ENCODE results near the gene PCMTD2.

PCMTD2 gene

GRCh38 chr20:64238851-64239387 is 16.6 kb upstream of the PCMTD2 start:
- peak; percentile 23 for DNase-seq (ENCODE audit: low spot score)

DNA sequence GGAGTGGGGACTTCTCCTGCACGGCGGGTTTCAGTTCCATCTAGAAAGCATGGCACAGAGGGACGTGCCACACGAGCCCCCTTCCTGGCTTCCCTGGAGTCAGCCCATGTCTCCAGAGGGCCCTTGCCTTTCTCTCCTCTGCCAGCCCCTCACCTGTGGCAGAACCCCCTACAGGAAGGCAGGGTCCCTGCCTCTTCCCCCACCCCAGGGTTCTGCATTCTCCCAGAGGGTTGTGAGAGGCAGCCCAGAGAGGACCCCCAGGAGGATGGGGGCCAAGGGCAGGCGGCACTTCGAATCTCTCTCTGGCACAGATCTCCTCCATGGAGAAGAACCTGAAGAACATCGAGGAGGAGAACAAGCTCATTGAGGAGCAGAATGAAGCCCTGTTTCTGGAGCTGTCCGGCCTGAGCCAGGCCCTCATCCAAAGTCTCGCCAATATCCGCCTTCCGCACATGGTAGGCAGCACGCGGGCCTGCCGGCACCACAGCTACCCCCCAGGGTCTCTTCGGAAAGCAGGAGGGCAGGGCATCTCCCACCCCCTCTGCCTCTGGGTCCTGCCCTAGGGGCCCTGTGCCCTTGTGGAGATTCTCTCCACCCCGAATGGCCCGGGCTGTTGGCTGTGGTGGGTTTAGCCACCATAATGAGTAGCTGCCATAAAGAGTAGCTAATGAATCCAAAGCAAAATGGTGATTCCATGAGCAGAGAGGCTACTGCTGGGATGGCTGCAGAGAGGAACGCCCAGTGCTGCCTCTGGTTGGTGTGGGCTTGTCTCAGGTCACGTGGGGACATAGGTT is 15.9 kb upstream of the PCMTD2 start:
- no peak for DNase-seq (ENCODE audit: low spot score)

GRCh38 chr20:64240243-64241015 is 15.1 kb upstream of the PCMTD2 start:
- no peak for DNase-seq (ENCODE audit: low spot score)

DNA sequence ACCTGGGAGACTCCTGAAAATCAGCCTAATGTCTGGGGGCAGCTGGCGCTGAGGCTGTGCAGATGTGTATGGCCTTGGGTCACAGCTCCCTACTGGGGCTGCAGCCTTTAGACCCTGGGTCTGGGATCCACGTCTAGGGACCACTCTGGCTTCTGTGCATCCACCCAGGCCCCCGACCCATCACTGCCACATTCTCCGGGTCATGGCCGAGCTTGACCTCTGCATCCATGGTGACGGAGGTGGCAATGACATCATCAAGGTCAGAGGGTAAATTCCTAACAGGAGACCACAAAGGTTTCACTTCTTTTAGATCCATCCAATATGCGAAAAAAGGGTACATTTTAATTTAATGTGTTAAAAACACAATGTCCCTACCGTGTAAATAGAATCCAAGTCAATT is 14.5 kb upstream of the PCMTD2 start:
- DNase-seq (ENCODE audit: low spot score) = no peak

- DNase-seq (ENCODE audit: low spot score) = no peak
These were observed 13.3 kb upstream of the PCMTD2 start for GRCh38 chr20:64242003-64242796.

DNA sequence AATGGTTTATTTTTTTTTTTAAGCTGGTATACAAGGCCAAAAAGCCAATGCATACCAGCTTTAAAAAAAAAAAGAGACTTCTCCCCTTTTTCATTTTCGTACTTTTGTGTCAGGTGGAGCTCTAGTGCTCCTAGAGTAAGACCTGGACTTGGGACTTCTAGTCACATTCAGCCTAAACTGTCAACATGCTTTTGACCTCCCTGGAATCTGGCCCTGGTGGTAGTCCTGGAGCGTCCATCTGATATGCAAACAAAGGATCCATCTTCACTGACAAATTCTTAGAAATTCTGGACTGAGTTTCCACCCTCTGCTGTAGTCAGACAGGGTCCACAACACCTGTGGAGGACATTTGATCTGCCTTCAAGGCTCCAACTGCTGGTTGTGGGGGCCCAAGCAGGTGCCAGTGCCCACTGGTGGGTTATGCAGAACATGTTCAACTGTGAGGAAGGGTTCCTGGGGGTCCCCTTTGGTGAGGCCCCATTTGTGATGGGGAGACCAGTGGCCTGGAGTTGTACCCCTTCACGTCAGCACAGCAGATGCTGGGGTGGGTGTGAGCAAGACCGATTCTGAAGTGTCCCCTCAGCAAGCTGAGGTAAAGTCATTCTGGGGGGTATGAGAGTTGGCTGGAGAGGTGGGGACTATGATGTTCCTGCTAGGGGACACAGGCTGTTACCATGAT is 12.6 kb upstream of the PCMTD2 start:
- no peak for DNase-seq (ENCODE audit: low spot score)

DNA sequence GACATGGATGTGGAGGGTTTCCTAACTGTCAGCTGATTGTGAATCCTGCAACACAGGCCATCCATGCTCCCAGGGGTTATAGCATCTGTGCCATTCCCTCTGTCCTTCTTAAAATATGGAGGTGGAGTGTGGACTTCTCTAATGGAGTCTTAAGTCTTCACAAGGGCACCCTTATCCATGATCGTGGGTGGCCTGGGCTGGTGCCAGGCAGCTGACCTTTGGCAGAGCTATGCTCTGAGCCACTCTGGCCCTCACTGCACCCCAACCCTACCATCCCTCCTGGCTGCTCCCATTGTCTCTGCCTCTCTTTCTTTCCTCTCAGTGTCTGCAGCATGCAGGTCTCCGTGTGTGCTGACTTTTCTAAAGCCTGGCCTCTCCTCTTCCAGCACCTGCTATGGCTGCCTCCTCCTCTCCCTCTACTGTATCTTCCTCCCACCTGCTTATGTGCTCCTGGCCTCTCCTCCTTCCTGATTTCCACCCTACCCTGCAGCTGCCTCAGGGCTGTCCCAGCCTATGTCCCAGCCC is 11.2 kb upstream of the PCMTD2 start:
- no peak for DNase-seq (ENCODE audit: low spot score)

- DNase-seq (ENCODE audit: low spot score) = no peak
These were observed 10.5 kb upstream of the PCMTD2 start for GRCh38 chr20:64244870-64245603.

- no peak for DNase-seq (ENCODE audit: low spot score)
These were observed 9.6 kb upstream of the PCMTD2 start for GRCh38 chr20:64245746-64246595.

DNA sequence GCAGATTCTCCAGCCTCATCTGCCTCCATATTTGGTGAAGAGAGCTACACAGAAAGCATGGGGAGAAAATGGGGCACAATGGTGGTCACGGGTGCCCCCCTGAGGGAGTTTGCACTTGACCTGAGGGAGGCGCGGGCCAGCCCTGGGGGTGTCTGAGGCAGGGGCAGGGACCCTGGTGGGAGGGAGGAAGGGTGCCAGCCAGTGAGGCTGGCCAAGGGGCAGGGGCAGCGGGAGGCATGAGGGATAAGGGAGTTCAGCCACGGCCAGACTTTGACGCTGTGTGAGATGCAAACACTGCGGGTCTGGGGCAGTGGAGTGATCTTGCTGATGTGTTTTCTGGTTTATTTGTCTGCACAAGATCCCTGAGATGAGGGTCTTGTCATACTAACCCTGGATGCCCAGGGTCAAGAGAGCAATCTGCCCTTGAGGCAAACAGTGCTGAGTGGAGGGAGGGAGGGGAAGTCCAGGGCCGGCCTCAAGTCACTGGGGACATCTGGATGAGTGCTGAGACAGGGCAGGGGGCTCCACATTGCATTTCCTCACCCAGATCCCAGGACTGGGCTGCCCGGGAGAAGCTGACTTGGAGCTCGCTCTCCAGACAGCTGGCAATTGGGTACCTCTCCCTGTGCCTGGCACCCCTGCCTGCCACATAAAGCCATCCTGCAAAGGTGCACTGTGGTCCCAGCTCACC is 8.8 kb upstream of the PCMTD2 start:
- no peak for DNase-seq (ENCODE audit: low spot score)

GRCh38 chr20:64247307-64247618 is 8.3 kb upstream of the PCMTD2 start:
- DNase-seq (ENCODE audit: low spot score) = no peak

- no peak for DNase-seq (ENCODE audit: low spot score)
These were observed 7.3 kb upstream of the PCMTD2 start for GRCh38 chr20:64247970-64248841.

DNA sequence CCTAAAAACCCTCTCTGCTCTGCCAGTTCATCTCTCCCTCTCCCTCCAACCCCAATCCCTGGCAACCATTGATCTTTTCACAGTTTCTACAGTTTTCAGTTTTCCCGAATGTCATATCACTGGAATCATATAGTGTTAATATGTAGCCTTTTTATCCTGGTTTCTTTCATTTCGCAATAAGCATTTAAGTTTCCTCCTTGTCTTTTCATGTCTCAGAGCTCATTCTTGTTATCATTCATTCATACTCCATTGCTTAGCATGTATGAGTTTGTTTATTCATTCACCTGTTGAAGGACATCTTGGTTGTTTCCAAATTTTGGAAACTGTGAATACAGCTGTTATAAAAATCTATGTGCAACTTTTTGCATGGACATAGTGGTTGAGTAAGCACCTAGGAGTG is 5.5 kb upstream of the PCMTD2 start:
- DNase-seq (ENCODE audit: low spot score) = no peak

GRCh38 chr20:64253000-64253383 is 2.6 kb upstream of the PCMTD2 start:
- DNase-seq (ENCODE audit: low spot score) = no peak

- no peak for DNase-seq (ENCODE audit: low spot score)
These were observed 2.1 kb upstream of the PCMTD2 start for GRCh38 chr20:64253443-64253842.

DNA sequence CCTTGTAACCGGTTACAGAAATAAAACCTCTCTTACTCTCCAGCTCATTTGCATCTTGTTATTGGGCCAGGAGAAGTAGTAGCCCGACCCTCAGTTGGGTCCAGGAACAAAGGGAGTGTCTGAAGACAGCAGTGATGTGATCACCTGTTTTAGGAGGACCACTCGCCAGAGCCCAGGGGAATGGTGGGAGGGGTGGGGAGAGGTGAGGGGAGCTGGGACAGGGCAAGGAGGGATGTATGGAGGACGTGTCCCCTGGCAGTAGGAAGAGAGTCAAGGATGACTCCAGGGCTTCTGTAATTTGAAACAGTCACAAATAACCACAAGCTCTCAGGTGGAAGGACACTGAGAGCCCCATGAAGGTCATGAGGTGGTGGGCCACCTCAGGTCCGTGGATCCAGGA is 1.4 kb upstream of the PCMTD2 start:
- DNase-seq (ENCODE audit: low spot score) = no peak

DNA sequence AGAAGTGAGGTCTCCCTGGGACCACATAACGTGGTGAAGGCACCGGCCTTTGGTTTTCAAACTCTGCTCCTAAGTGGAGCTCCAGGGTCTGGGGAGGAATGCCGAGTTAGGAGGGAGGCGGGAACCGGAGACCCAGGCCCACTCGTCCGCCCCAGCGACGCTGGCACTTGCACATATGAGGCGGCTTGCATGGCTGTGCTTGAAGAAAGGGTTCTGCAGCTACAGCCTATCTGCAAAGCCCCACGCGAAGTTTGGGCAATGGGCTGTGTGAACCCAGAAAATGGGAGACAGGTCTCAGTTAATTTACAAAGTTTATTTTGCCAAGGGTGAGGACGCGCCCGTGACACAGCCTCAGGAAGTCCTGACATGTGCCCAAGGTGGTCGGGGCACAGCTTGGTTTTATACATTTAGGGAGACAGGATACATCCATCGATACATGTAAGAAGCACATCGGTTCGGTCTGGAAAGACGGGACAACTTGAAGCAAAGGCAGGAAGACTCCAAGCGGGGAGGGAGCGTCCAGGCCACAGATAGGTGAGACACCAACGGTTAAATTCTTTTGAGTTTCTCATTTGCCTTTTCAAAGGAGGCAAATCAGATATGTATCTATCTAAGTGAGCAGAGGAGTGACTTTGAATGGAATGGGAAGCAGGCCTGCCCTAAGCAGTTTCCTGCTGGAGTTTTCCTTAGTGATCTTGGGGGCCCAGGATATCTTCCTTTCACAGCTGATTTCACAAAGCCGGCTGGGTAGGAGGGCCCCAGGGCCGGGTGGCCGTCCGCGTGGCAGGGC is 782 bp upstream of the PCMTD2 start:
- no peak for DNase-seq (ENCODE audit: low spot score)

All from hematopoietic multipotent progenitor cell treated with erythropoietin and hydrocortisone succinate and interleukin-3 and kit ligand, for 17 days (in vitro differentiated cells).